GM20000 (cell line): ENCODE results near the gene CYB5R4.
"Not testable (repeated sequence)": the region's sequence is repeated elsewhere in the genome, so short reads cannot be mapped to it uniquely, and the experiment has no call there.

ENCODE experiments used
- DNase-seq: peaks from one replicate; pipeline ENCODE4 v3.0.0; 2012; ENCODE audit warnings: low spot score
- TF ChIP-seq, protein P1 (sequence below): IDR thresholded peaks from 2 replicates; pipeline ENCODE4 v1.5.1; 2012; ENCODE audit warnings: mild to moderate bottlenecking, control low read depth; ENCODE audit errors: extremely low read depth, missing control alignments

The CYB5R4 gene

DNA sequence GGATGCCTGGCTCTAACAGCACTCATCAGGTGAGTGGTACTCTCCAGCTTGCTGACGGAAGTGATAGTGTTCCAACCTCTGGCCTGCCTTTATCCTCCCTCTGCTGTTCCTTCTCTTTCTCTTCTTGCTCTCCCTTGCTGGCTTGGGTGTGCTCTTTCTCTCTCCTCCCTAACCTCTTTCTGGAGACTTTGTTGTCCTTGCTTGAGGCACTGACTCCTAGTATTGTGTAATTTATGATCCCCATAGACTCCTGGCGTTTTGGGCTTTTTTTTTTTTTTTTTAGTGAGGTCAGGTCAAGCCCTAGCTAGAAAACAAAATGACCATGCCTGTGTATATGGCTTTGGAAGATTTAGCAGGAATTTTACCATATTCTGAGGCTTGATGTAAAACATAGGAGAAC, 89.4 kb downstream of the CYB5R4 start:
- TF ChIP-seq, protein P1, sequence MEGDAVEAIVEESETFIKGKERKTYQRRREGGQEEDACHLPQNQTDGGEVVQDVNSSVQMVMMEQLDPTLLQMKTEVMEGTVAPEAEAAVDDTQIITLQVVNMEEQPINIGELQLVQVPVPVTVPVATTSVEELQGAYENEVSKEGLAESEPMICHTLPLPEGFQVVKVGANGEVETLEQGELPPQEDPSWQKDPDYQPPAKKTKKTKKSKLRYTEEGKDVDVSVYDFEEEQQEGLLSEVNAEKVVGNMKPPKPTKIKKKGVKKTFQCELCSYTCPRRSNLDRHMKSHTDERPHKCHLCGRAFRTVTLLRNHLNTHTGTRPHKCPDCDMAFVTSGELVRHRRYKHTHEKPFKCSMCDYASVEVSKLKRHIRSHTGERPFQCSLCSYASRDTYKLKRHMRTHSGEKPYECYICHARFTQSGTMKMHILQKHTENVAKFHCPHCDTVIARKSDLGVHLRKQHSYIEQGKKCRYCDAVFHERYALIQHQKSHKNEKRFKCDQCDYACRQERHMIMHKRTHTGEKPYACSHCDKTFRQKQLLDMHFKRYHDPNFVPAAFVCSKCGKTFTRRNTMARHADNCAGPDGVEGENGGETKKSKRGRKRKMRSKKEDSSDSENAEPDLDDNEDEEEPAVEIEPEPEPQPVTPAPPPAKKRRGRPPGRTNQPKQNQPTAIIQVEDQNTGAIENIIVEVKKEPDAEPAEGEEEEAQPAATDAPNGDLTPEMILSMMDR = no peak
- no peak for DNase-seq

- not testable (repeated sequence) for DNase-seq
Observed at GRCh38 chr6:83951423-83951822, 91.9 kb downstream of the CYB5R4 start.

DNA sequence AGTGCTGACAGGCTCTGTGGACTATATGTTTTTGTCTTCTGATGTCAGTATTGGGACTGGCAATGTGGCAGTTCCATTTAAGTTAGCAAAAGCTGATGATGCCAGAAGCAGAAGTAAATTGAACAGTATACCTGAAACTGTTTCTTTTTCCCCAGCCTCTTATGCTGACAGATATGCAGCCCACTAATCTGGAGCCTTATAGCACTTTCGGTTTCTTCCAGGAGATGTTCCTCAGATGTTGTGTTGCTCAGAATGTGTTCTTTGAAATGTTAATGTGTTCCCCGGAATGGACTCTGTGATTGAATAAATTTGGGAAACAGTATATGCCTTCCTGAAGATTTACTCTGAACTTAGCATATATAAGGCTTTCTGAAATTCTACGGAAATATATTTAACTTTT, 93.3 kb downstream of the CYB5R4 start:
- DNase-seq = no peak
- TF ChIP-seq, protein P1 = no peak

DNA sequence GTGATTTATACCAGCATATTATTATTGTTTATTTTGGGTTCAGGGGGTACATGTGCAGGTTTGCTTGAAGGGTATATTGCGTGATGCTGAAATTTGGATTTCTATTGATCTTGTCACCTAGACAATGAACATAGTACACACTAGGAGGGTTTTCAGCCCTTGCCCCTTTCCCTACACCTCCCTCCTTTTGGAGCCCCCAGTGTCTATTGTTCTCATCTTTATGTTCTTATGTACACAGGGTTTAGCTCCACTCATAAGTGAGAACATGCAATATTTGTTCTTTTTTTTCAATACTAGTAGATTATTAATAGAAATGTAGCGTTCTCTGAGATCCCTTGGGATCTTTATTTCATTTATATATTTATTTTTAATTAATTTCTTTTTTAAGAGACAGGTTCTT, 94.9 kb downstream of the CYB5R4 start:
- DNase-seq = no peak
- TF ChIP-seq, protein P1 = no peak

GRCh38 chr6:83958241-83958685, 98.8 kb downstream of the CYB5R4 start:
- no peak for DNase-seq
- TF ChIP-seq, protein P1 = no peak

- DNase-seq = no peak
- TF ChIP-seq, protein P1 = no peak
Observed at GRCh38 chr6:83960664-83961063, 101.2 kb downstream of the CYB5R4 start.

- DNase-seq = peak; percentile 13
- TF ChIP-seq, protein P1 = no peak
Observed at GRCh38 chr6:83962582-83962981, 103.1 kb downstream of the CYB5R4 start.

DNA sequence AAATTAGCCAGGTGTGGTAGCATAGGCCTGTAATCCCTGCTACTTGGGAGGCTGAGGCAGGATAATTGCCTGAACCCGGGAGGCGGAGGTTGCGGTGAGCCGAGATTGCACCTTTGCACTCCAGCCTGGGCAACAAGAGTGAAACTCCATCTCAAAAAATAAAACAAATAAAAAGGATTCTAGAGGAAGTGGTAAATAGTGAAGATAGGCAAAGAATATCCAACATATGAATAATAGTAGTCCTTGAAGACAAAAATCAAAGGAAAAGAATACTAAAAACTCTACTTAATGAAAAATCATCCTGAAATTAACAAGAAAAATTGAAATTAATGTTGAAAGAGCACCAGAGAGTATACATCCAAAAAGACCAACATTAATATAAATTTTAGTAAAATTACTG, 107.0 kb downstream of the CYB5R4 start:
- TF ChIP-seq, protein P1 = no peak
- no peak for DNase-seq
